HL-60/S4 (cell line): ENCODE results near the gene SPATA13.
"Not testable (repeated sequence)": the region's sequence is repeated elsewhere in the genome, so short reads cannot be mapped to it uniquely, and the experiment has no call there.

Source experiments
- in situ Hi-C: fragments of 300-500 bp; cut with MboI; formaldehyde crosslinking; loops from 2 replicates; pipeline ENCODE4 v1.14.3; 2022; ENCODE audit warnings: low sequenced_read_pairs

SPATA13 gene

GRCh38 chr13:24160458-24161009 lies at the start of gene SPATA13:
Gene SPATA13 (plus strand): TSS chr13:24160720. CDS start chr13:24222930, 62,210 bp downstream.
- in situ Hi-C loops = no loop called here

GRCh38 chr13:24112791-24113190 lies 47.7 kb upstream of the SPATA13 start:
- in situ Hi-C loops = no loop called here

GRCh38 chr13:24115671-24116070 lies 44.8 kb upstream of the SPATA13 start:
- in situ Hi-C loops = no loop called here

- in situ Hi-C loops = no loop called here
Measured at GRCh38 chr13:24116131-24116530, 44.4 kb upstream of the SPATA13 start.

GRCh38 chr13:24118576-24118975 lies 41.9 kb upstream of the SPATA13 start:
- in situ Hi-C loops = no loop called here

GRCh38 chr13:24119626-24120508 lies 40.7 kb upstream of the SPATA13 start:
- in situ Hi-C loops = no loop called here

- in situ Hi-C loops = not testable (repeated sequence)
Measured at GRCh38 chr13:24122045-24122444, 38.5 kb upstream of the SPATA13 start.

- in situ Hi-C loops = no loop called here
Measured at GRCh38 chr13:24122569-24122968, 38.0 kb upstream of the SPATA13 start.

- in situ Hi-C loops = no loop called here
Measured at GRCh38 chr13:24123761-24124160, 36.8 kb upstream of the SPATA13 start.

GRCh38 chr13:24124789-24125476 lies 35.6 kb upstream of the SPATA13 start:
- in situ Hi-C loops = no loop called here

- in situ Hi-C loops = no loop called here
Measured at GRCh38 chr13:24127116-24127631, 33.3 kb upstream of the SPATA13 start.

- in situ Hi-C loops = no loop called here
Measured at GRCh38 chr13:24128112-24128511, 32.4 kb upstream of the SPATA13 start.

GRCh38 chr13:24128962-24129361 lies 31.6 kb upstream of the SPATA13 start:
- in situ Hi-C loops = no loop called here

- in situ Hi-C loops = no loop called here
Measured at GRCh38 chr13:24129914-24130774, 30.4 kb upstream of the SPATA13 start.

- in situ Hi-C loops = no loop called here
Measured at GRCh38 chr13:24131749-24132148, 28.8 kb upstream of the SPATA13 start.

GRCh38 chr13:24133021-24133795 lies 27.3 kb upstream of the SPATA13 start:
- in situ Hi-C loops = no loop called here

- in situ Hi-C loops = no loop called here
Measured at GRCh38 chr13:24134231-24134630, 26.3 kb upstream of the SPATA13 start.

GRCh38 chr13:24134757-24135156 lies 25.8 kb upstream of the SPATA13 start:
- in situ Hi-C loops = no loop called here

GRCh38 chr13:24135674-24136300 lies 24.7 kb upstream of the SPATA13 start:
- in situ Hi-C loops = no loop called here
